GM19025 (cell line): ENCODE measurements around the gene NGLY1.
A peak's percentile ranks its signal among the peaks of the same experiment; 100 is the strongest.

ENCODE experiments used
- ATAC-seq: cut with Tn5 transposase; IDR thresholded peaks from one replicate; pipeline ENCODE4 v1.9.1; 2021; ENCODE audit warnings: mild to moderate bottlenecking, low read depth, moderate library complexity; ENCODE audit not compliant: unreplicated experiment

The NGLY1 gene, protein sequence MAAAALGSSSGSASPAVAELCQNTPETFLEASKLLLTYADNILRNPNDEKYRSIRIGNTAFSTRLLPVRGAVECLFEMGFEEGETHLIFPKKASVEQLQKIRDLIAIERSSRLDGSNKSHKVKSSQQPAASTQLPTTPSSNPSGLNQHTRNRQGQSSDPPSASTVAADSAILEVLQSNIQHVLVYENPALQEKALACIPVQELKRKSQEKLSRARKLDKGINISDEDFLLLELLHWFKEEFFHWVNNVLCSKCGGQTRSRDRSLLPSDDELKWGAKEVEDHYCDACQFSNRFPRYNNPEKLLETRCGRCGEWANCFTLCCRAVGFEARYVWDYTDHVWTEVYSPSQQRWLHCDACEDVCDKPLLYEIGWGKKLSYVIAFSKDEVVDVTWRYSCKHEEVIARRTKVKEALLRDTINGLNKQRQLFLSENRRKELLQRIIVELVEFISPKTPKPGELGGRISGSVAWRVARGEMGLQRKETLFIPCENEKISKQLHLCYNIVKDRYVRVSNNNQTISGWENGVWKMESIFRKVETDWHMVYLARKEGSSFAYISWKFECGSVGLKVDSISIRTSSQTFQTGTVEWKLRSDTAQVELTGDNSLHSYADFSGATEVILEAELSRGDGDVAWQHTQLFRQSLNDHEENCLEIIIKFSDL

DNA sequence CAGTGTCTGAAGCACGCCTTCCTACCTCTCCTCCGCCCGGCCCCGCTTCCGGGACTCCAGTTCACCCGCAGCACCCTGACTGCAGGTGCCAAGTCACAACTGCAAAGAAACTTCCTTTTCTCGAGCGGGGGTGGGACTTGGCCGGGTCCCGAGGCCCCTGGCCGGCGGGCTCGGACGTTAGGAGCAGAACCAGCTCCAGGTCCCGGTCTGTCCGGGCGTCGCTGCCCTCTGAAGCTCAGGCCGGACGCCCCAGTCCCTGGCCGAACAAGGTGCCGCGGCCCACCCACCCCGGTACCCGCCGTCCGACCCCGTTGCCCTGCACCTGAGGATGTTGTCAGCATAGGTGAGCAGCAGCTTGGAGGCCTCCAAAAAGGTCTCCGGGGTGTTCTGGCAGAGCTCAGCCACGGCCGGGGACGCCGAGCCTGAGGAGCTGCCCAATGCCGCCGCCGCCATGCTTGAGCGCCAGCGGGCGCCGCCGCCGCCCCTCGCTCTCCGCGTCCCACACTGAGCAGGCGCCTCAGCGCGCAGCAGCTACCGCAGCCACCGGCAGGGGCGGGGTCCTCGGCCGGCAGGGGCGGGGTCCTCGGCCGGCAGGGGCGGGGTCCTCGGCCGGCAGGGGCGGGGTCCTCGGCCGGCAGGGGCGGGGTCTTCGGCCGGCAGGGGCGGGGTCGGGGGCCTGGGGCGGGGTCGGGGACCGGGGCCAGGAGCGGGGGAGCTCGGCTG is at the start of gene NGLY1:
Gene NGLY1 (minus strand): TSS at position 506 of the 723 bp plus-strand sequence. CDS start 53 bp downstream, at position 453.
- peak; percentile 79 for ATAC-seq

DNA sequence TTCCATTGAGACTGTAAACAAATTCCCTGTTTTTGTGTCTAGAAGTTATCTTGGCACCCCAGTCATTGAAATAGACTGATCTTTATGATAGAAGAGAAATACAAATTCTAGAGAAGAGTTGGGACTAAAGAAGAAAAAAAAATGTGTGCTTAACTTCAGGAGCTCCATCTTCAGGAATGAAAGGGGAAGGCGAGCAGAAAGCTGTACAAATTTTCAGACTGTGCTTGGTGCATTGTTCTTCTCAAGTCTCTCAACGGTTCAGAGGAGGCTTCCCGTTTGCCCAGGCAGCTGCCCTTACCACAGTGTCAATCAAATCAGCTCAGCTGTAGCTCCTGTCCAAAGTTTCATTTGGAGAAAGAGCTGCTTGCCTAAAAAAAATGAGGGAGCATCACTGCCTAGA is 48.3 kb upstream of the NGLY1 start:
- no peak for ATAC-seq

DNA sequence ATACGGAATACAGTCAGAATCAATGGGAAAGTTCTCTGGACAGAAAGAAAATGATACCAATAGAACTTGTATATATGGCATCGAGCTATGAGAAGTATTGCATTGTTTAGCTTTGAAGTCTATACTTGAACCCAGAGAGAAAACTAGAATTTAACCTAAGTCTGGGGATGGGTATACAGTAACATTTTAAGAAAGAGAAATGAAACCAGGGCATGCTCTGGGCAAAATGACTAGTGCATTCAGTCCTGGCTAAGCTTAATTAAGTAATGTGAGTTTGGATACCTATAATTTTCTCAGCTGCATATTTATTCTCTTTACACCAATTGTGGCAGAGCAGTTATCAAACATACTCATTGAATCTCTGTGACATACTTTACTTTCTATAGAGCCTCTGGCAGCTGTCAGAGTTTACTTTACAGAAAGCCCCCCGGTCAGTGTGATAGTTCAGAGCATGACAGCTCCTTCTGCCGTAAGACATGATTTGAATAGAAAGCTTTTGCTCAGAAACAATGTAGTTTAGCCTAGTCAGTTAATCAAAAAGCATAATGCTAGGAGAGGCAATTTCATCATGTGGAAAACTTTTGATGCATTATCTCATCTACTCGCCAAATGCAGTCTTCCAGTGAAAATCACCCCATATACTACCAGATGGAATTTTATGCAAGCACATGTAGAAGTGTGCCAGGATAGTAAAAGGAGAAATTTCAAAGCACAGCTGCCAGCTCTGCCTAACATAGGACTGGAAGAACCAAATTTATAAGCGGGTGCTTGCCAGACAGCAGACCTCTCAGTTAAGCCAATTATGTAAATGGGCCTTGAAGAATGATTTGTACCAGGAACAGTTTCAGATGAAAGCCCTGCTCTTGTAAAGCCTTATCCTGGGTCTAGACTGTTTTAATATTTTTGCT is 47.4 kb upstream of the NGLY1 start:
- ATAC-seq: no peak

DNA sequence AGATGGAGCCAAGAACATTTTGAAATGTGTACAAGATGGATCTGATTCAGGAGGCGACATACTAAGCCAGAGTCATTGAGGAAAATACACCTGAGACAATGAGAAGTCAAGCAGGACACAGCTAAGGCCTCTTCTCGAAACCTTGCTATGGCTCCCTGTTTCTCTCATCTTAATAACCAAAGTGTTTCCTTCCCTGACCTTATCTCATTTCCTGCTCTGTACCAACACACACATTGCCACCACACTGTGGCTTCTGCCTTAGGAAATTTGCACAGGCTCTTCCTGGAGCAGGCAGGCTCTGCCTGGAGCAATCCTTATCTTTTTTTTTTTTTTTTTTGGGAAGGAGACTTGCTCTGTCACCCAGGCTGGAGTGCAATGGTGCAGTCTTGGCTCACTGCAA is 43.3 kb upstream of the NGLY1 start:
- ATAC-seq: no peak

DNA sequence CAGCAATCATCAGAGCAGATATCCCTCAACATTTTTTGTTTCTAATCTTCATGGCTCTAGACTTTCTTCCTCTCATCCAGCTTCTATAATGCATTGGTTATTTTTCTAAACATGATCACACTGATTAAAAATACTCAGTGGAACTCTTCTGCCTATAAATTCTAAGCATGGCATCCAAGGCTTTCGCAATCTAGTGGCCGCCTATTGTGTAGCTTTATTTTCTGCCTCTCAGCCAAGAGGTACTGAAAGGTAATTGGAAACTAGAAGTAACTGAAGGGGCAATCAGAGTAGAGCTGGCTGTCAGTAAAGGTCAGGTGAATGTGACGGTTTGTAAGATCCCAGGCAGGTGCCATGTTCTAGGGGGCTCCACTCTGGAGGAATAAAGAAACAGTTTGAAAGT is 40.1 kb upstream of the NGLY1 start:
- ATAC-seq: no peak

DNA sequence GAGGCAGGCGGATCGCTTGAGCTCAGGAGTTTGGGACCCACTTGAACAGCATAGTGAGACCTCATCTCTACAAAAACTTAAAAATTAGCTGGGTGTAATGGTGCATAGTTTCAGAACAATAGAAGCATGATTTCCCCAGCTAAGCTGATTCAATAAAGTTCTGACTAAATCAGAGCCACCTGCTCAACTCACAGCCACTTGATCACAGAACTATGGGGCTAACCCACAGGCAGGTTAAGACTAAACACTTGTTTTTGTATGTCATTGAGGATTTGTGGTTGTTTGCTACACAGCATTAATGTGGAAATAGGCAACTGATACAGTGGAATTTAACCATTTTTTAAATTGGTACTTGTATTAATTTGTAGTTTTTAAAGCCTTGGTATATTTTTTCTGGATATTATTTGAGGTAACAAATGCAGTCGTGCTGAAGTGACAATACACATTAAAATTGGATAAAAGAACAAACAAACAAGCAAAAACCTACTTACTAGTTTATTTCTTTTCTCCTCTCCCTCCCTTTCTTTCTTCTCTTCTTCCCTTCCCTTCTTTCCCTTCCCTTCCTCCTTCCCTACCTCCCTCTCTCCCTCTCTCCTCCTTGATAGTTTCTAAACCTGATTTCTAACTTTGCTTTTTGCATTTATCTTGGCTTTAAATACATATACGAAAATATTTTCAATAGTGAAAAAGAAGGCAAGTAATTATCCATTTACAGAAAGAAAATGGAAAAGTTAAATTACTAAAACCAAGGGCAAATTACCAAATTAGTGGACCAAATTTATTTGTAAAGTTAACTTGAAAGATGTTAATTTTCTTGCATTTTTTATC is 38.7 kb upstream of the NGLY1 start:
- no peak for ATAC-seq

DNA sequence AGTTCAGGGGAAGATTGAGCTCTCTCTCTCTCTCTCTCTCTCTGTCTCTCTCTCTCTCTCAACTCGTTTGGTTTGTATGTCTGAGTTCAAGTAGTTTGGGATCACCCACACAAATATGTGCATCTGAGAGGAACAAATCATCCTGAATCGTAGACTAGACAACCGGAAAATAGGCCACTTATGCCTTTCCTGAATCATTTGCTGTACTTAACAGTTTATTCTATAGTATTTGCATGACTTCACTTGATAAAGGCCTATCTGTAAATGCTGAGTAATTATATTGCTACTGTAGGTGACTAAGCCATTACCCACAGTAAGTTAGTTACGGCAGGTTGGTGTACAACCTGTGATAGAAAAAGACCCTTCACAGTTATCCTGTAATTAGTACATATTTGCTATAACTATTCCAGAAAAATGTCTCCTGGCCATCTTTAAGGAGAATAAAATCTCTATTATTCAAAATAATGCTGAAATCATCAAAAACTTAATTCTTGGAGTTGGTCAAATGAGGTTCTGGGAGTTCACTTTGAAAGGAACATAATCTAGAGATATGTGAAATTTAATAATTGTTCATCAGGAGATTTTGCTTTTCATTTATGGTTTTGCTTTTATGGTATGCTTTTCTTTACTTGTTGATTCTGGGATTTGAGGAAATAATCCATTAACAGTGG is 37.7 kb upstream of the NGLY1 start:
- no peak for ATAC-seq

DNA sequence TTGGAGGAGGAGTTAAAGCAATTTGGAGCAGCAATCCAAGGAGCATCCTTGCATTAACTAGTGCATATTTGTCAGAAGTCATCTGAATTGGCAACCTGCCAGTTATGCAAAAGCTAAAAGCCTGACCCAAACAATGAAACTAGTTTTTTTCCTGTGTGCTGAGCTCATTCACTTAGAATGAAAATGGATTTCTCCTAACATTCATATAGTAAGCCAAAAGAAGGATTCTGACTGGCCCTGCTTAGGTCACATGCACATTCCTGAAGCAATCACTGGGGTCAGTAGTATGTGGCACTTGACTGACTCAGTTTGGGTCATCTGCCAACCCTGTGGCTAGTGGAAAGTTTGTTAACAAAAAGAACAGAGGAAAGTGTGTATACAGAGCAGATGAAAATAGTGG is 37.1 kb upstream of the NGLY1 start:
- ATAC-seq: no peak

DNA sequence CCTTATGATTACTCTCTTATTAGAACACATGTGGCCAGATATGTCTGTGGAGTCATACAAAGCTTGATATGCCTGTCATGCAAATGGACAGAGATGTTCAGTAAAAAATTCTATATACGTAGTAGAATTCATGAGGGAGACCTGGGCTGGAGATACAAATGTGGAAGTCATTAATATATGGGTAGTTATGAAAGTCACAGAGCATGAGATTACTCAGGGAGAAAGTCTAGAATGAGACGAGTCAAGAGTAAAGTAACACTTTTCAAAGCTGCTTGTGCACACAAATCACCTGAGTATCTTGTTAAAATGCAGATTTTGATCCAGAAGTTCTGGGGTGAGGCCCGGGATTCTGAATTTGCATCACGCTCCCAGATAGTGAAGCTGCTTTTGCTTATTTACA is 35.1 kb upstream of the NGLY1 start:
- ATAC-seq: no peak

DNA sequence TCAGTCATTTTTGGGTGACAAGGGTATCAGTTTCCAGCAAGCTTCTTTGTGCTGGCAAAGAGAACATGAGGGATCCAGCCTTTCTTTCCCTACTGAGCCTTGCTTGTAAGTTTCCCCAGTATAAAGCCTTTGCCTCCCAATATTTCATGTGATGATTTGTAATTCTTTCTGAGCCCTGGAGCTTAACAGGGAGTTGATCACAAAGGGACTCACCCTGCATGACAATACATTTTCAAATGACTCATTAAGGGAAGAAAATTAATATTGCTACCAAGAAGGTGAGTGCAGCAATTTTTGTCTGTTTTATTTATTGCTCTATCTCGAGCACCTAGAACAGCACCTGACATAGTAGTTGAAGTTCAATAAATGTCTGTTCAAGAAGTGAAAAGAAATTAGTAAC is 34.4 kb upstream of the NGLY1 start:
- ATAC-seq: no peak

DNA sequence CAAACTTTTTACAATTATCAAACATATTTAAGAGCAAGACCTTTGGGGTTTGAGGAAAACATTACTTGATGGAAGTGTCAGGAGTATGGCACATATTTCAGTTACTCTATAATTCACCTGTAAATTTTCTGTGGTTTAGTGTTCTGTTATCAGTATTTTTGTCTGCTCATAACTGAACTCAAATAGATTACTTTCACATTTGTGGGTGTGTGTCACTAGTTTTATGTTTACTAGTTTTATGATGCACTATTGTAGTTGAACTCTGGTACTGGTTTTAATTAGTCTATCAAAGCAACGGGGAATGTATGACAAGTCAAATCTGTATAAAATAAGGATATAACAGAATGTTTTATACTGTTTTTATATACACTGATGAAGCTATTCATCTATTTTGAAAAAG is 33.9 kb upstream of the NGLY1 start:
- ATAC-seq: no peak

DNA sequence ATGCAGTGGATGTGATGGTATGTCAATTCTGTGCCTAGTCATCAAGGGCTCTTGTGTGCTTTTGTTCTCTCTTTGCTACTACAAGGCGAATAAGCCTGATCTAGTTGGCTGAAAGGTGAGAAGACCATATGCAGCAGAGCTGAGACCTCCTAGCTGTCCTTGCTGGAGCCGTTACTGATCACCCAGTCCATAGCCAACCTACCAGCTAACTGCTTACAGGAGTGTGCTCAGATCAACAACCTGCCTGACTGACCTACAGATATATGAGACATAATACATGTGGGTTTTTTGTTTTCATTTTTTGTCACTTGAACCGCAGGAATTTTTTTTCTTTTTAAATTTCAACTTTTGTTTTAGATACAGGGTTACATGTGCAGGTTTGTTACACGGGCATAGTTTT is 29.4 kb upstream of the NGLY1 start:
- no peak for ATAC-seq

DNA sequence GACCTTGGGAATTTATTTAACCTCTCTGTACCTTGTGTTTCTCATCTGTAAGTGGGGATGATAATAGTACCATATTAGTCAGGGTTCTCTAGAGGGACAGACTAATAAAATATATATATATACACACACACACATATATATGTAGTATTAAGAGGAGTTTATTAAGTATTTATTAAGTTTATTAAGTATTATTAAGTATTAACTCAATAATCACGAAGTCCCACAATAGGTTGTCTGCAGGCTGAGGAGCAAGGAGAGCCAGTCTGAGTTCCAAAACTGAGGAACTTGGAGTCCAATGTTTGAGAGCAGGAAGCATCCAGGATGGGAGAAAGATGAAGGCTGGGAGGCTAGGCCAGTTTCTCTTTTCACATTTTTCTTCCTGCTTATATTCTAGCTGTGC is 21.4 kb upstream of the NGLY1 start:
- ATAC-seq: no peak

DNA sequence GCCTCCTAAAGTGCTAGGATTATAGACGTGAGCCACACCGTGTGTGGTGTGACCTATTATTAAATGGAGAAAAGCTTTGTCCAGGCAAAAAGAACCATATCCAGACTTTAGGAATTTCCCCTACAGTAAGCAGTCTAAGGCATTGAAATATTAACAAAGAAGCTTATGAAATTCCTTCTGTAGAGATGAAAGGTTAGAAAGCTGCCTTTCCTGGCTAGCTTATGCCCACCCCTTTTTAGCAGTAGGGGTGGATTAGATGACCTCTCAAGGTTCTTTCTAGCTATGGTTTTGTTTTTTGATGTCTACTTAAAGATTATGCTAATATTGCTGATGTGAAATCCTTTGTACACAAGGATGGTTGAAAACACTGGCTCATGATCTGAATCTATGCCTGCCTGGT is 20.6 kb upstream of the NGLY1 start:
- no peak for ATAC-seq

DNA sequence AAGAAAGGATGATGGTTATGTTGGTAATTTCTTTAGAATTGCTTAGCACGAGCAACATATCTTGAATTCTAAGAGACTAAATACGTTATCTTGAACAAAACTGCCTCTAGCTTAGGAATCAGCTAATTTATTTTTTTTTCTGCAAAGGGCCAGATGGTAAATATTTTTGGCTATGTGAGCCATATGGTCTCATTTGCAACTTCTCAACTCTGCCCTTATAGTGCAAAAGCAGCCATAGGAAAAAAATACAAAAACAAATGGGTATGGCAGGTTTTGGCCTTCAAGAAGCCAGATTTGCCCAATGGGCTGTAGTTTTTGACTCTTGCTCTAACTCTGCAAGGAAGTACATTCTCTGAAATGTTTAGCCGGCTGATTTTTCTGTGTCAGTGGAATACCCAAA is 18.5 kb upstream of the NGLY1 start:
- ATAC-seq: no peak

DNA sequence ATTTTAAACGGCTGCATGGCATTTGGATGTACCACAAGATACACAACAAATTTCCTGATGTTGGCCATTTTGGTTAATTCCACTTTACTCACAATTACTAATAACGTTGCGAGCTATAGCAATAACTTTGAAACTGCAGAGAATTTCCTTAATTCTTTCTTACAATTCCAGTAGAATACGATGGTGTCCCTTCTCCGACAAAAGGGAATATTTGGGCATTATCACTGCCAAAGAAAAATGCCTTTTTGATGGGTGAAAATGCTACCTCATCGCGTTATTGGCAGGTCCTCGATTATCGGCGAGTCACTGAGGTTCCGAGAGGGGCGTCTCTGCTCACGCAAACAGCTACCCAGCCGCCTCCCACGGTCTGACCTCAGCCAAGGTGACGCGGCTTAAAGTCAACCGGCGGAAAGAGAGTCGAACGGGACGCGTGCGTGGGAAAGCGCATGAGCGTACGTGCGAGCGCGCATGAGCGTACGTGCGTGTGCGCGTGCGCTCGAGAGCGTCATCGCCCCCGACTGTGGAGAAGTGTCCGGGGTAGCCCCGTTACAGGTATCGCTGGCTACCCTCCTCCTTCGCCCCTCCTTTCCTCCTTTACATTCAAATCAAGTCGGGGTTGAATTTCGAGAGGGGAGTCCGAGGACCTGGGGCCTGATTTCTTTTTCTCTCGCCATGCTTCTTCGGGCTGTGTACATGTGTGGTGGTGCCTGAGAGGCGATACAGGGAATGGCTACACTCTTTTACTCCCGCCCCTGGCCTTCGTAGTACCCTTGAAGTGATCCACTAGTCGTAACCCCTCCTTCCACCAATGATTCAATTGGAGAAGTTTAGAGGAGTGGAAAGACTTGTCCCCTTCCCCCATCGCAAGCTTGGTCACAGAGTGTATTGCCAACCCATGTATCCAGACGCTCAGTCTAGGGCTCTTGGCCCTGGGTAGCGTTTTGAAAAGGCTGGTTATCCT is 6.6 kb upstream of the NGLY1 start, which contains the start of gene OXSM:
Gene OXSM (plus strand): TSS at position 495 of the 961 bp plus-strand sequence. CDS start 931 bp downstream, outside the sequence.
- peak; percentile 93 for ATAC-seq

DNA sequence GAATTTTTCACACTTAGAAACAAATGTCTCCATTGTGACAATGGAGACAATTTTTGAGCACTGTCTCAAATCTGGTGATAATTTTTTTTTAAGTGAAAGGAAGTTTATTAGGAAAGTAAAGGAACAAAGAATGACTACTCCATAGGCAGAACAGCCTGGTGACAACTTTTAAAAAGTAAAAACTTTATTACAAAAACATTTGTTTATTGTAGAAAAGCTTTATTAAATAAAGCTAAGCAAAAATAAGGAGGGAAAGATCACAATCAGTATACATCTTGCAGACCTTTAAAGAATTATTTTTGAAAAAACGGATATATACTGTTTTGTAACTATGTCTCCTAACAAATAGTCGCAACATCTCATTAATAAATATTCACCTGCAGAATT is 6.0 kb upstream of the NGLY1 start:
- no peak for ATAC-seq

DNA sequence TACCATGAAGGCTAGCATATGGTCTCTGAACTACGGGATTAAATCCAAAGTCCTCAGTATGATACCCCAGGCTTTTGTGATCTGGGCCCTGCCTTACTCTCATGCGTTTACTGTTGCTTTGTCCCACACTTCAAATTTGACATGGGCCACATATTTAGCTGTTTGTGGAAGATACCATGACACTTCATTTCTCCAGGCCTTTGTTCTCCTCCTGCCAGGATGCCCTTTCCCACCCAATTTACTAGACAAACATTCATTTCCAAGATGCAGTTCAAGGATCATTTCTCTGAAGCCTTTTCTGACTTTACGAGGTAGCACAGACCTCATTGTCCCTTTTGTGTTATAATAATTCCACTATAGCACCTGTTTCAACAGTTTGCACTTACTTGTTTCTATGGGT is 4.4 kb upstream of the NGLY1 start:
- no peak for ATAC-seq
